GM18505 (cell line): ENCODE data around the gene MAML3.

Source experiments
- ATAC-seq: cut with Tn5 transposase; IDR thresholded peaks from one replicate; pipeline ENCODE4 v1.9.1; 2021; ENCODE audit not compliant: unreplicated experiment
- POLR2A ChIP-seq: IDR thresholded peaks from 4 replicates; pipeline ENCODE4 v1.6.1; 2011; ENCODE audit warnings: borderline replicate concordance; ENCODE audit not compliant: insufficient read depth, insufficient read length; ENCODE audit errors: extremely low read depth

MAML3 gene

GRCh38 chr4:140038031-140038533 lies 115.9 kb downstream of the MAML3 start:
- ATAC-seq: no peak
- TF ChIP-seq POLR2A: no peak

GRCh38 chr4:140037353-140038030 lies 116.5 kb downstream of the MAML3 start:
- ATAC-seq: no peak
- no peak for TF ChIP-seq POLR2A

GRCh38 chr4:140031706-140032105 lies 122.3 kb downstream of the MAML3 start:
- no peak for TF ChIP-seq POLR2A
- no peak for ATAC-seq

- ATAC-seq: no peak
- no peak for TF ChIP-seq POLR2A
These were observed 122.9 kb downstream of the MAML3 start for GRCh38 chr4:140031061-140031460.

- ATAC-seq: no peak
- no peak for TF ChIP-seq POLR2A
These were observed 125.1 kb downstream of the MAML3 start for GRCh38 chr4:140028676-140029517.

DNA sequence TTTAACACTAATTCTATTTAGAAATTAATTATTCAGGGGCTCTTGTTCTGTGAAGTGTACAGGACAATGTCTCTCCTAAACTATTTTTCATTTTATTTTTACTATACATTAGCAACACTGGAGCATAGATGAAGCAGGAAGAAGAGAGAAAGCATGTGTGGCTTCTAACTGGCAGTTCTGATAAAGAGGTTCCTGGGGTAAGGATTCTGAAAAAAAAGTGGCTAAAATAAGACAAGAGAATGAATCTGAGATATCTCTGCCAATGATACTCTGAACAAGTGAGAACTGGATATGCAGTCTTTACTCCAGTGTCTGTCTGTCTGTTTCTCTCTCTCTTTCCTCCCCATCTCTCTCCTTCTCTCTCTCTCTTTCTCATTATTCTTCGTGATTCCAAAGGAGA lies 125.9 kb downstream of the MAML3 start:
- ATAC-seq: no peak
- no peak for TF ChIP-seq POLR2A

- no peak for ATAC-seq
- TF ChIP-seq POLR2A: no peak
These were observed 126.9 kb downstream of the MAML3 start for GRCh38 chr4:140027101-140027500.

DNA sequence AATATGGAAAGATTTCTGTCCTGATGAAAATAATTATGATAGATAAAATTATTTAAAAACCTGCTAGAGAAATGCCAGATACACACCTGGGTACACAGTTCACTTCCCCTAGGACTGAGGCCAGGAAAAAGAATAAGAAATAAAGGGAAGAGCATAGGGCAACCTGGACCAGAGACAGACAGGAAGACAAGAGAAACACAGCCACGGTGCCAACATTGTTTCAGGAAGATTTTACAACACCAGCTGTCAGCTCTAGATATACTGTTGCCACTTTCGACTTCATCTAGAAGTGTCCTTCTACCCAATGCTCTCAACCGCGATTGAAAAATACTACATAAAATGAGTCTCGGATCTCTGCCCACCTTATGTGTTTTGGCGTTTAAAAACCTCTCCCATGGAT lies 128.5 kb downstream of the MAML3 start:
- ATAC-seq: no peak
- no peak for TF ChIP-seq POLR2A

DNA sequence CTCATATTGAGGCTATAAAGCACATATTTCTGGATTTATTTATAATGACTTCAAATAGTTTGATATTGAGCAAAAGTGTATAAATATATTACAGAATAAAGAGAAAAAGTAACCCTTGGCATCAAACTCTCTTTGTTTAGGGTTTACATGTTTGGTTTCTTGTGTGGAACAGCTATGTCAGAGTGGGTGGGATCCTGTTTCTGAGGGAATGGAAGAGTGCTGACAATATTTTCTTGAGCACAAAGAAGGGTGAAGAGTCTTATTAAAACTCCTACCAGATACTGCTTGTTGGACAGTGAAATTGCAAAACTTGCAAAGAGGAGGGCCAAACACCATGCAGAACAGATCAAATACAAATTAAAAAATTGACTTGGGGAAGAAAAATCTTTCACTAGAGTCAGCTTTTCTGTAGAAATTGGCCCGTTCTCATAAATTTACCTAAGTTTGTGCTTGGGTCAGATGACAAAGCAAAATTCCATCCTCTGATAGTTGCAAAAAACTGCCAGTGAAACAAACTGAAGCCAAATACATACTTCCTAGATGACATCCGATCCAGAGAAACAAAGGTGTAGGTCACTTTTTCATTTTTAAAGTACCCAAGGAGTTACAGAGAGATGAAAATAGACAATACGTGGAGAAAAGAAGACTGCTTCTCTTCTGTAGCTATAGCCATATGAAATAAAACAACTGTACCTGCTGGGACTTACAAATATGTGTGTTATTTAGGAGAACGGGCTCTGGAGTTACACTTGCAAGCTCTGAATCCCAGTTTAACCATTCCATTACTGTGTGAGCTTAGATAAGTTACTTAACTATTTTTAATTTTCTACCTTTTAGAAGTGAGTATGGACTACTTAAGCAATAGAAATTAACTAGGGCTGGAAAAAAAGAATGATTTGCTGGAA lies 133.3 kb downstream of the MAML3 start:
- ATAC-seq: no peak
- TF ChIP-seq POLR2A: no peak

DNA sequence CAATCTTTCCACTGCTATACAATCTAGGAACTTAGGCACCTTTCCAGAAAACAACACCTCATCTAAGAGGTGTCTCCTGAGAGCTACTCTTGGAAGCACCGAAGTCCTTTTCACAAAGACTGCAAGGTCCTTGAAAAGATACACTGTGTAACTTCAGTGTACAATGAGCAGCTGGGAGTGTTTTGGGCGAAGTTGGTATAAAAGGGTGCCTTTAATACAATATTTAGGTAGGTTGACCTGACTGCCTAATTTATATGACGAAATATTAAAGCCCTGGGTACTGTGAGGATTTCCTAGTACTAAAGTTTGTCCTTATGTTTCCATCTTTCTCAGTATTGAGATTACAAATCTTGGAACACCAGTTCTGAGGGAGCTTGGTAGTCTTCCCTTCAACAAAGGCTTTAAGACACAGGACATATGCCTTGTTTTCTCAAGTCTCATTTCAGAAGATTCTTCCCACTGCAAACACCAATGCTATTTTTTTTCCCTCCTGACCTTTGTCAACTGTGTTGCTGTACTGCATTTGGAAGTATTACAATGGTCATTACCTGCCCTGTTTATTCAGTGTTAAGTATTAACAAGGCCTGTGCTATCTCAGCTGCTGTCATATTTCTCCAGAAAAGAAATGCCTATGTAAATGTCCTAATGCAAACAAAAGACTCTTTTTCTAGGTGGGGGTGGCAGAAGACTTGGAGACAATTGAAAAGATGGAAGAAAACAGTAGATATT lies 134.2 kb downstream of the MAML3 start:
- no peak for ATAC-seq
- TF ChIP-seq POLR2A: no peak

DNA sequence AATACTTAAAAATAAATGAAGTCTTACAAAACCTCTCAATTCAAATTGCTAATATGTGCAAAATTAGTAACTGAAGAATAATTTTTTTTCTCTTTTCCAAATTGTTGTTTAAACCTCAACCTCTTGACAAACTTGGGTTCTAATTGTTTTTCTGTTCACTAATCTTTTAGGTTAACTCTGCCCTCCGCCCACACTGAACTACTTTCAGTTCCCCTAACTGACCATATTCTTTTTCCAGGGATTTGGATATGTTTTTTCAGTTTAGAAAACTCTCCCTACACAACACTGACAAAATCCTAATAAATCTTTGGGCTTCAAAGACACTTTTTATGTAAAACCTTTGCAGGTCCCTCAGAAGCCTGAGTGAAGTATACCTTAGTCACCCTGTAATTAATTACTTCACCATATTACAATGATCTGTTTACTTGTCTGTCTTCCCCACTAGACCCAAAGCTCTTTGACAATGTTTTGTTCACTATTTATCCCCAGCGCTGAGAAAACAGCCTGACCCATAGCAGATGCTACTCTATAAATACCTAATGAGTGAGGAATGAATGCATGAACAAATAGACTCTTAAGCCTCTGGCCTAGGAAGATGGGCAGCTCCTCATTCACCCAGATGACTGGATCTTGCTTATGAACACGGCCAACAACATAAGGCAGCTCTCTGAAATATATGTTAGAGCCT lies 134.9 kb downstream of the MAML3 start:
- ATAC-seq: no peak
- TF ChIP-seq POLR2A: no peak

GRCh38 chr4:140014284-140014683 lies 139.7 kb downstream of the MAML3 start:
- TF ChIP-seq POLR2A: no peak
- no peak for ATAC-seq

GRCh38 chr4:140012688-140013486 lies 141.1 kb downstream of the MAML3 start:
- no peak for ATAC-seq
- TF ChIP-seq POLR2A: no peak
